Stimulated activated CD8-positive, alpha-beta memory T cell treated with anti-CD3 and anti-CD28 coated beads, Interleukin-2, amount 100 ng/mL, for 1 hour (primary cell): Measurements from ENCODE around the gene CBX4.

ENCODE experiments used
- DNase-seq, 2 donors: peaks; one replicate each; pipeline ENCODE4 v3.0.0-alpha.2; 2020; ENCODE audit warnings: low read depth in 2 of 2

Gene CBX4

DNA sequence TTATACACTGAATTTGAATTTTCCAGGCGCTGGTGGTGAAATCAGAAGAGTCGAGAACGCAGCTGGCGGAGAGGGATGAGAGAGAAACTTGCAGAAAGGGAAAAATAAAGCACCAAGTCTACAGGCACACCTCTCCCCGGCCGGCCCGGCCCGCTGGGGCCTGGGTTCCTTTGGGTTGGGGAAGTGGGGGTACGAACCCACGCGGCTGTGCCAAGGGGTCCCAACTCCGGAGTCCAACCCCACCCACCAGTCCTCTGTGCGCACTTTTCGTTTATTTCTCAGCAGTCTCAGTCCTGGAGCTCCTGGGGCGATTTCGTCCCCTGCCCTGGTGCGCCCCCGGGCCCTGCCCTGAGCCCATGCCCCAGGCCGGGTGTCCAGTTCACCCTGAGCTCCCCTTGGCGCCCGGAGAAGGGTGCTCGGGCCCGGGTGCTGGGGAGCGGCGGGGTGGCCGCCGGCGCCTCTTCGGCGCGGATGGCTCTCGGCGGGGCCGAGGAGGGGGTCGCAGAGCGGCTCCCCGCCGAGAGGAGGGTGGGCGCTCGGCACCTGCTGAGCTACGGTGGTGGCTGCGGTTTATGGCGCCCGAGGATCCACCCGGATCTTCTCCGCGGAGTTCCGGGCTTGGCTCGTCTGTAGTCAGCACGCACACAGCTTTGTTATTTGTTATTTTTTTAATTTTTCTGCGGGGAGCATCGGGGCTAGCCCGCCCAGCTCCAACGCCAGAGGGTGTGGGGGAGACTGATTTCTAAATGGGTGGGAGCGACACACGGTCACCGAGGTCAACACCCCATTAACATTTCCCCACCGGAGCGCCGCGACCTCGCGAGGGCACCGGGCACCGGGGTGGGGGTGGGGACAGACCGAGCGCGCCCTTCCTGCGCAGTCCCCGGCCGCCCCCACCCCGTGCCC, 26.6 kb downstream of the CBX4 start:
- no peak for DNase-seq

DNA sequence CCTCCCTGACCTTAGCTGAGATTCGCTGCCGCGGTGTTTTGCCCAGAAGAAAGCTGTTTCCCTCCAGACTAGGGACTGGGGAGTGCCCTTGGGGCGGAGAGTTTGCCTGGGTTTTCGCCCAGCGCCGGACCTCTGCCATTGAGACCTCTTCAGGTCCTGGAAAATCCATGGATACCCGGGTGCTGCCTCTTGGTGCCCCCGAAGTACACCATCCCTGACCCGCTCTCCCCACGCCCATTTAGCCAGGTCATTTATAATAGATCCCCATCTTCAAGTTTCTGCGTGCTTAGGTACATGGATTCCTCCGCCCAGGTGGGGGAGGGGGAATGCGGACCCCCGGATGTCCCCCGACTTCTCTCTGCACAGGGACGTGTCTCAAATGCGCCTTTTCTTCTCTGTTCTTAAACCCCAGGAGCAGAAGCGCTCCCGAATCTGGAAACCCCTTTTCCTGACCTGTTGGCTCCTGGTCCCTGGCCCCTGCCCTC, 27.3 kb downstream of the CBX4 start:
- DNase-seq: no peak

DNA sequence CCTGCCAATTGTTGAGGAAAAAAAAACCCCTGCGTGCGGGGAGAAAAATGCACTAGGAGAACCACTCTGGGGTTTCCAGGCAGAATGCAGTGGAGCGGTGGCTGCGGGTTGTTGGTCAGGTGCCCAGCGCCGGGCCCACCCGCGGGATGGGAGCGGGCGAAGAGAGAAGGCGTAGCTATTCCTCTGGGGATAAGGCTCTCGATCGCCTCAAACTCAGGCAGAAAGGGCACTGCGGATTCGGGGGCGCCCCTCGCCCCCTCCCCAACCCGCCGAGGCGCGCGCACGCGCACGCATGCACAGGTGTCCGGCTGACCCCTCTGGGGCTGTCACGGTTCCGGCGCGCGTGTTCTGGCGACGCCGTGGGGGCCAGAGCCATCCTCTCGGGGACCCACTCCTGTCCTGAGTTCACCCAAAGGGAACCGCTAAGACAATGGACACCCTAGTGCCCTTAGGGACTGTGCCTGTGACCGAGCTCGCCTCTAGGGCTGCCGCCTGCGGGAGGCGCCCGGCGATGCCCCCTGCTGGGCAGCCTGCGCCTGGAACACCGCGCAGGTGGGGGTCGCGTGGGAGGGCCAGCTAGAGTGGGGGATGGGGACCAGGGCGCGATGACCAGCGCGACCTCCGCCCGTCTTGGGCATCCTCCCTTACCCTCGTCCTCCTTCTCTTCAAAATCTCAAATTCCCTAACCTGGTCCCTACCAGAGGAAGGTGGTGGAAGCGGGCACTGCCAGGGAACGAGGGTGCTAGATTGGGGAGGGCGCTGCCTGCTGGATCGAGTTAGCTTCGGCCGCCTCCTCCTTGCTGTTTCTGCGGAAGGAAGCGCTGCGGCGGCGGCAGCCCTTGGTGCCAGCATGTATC, 28.0 kb downstream of the CBX4 start:
- DNase-seq: no peak

DNA sequence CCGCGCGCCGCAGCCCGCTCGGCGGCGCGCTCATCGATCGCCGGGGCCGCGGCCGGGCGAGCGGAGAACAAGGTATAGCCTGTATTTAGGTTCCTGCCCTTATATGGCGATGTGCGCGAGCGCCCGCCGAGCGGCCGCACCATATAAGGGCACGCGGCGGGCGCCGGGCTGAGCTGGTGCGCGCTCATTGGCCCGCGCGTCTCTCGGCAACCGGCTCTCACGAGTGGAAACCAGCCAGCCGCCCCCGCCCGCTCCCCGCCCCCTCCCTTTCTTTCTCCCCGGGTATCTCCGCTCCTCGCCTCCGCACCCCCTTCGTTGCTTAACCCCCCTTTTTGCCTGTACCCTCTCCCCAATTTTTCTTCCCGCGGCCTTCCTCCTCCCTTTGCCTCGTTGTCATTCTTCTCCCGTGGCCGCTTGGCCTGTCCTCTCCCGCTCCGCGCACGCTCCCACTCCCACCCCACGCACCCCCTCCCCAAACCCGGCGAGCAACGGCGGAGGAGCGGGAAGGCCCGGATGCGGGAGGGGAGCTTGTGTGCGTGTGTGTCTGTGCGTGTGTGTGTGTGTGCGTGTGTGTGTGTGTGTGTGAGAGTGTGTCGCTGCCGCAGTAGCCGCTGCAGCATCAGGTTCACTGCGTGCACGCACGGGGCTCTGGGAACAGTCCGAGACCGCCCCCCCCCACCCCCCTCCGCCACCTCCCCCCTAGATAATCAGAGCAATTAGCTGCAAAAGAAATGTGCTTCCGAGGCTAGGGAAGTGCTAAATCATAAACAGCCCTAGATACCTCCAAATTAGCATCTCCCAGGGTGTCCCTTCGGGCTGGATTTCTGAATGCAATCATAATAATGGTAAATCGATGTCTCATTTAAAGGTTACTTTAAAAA, 28.9 kb downstream of the CBX4 start:
- DNase-seq: peak; percentile 48 to 70

GRCh38 chr17:79809530-79810129, 29.6 kb downstream of the CBX4 start:
- no peak for DNase-seq

GRCh38 chr17:79808763-79809529, 30.3 kb downstream of the CBX4 start:
- DNase-seq: no peak

- DNase-seq: no peak
These were observed 32.1 kb downstream of the CBX4 start for GRCh38 chr17:79806863-79807720.

DNA sequence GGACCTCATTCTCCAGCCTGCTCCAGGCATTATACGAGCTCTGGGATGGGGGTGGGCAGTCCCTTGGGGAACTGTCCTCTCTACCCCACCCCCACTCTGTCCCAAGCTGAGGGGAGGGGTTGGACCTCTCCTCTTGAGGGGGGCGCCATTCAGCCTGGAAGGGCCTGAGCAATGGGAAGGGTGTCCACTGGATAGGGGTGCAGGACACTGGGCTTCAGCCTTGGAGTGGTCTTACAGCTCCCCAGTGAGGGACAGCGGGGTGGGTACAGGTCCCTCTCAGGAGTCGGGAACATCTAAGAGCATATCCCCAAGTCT, 32.8 kb downstream of the CBX4 start:
- DNase-seq: no peak

GRCh38 chr17:79804856-79805696, 34.2 kb downstream of the CBX4 start:
- no peak for DNase-seq

DNA sequence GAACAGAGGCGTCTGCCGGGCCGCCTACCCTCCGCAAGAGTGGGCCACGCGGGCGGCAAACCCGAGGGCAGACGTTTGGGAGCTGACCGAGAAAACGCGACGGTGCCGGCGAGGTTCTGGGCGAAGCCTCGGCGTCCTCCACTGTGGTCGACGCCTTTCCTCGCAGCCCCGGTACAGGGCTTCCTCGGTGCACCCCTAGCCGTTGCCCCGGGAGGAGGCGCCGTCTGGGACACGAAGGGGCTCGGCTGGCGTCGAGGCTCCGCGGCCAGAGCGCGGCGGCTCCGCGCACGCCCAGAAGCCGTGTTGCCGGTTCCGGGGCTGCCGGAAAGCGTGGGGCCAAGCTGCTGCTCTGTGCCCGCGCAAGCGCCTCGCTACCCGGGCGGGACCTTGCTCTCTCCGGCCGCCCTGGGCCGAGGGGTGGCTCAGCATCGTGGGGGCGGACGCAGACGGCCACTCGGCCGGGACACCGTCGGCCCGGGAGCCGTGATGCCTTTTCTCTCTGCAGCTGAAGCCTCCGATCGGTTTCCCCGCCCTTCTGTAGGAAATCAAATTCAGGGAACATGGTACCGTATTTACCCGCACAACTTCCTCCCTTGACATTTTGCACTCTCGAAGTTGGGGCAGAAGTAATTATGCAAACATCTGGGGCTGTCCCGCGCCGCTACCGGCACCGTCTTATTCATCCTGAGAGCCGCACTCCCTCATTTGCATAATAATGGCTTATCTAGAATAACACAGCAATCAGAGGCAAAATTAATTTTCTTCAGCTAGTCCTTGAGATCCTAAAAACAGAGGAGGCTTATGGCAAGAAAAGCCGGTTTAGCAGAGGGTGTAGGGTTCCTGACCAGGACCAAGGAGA, 35.0 kb downstream of the CBX4 start:
- DNase-seq: no peak

DNA sequence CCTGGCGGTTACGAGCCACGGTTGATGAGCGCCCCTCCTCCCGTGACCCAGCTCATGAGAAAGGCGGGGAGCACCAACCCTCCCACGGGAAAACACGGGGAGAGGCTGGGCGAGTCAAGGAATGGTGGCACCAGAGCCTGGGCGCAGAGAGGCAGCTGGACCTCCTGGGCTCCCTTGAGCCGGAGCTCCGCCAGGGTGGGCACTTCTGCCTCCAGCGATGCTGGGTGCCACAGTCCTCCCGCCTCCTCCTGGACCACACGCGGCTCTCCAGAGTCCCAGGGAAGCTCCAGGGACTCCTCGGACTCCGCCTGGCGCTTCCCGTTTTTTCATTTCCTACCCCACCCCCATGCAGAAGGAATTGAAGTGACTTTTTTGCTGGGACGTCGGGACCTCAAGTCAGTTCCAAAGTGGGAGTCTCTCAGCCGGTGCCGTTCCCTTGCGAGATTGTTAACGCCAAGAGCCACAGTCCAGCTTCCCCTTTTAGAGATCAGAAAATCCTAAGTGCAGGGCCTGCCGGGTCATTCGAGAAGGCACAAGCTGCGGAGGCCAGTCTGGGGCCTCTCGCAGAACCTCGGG, 35.7 kb downstream of the CBX4 start:
- DNase-seq: no peak

DNA sequence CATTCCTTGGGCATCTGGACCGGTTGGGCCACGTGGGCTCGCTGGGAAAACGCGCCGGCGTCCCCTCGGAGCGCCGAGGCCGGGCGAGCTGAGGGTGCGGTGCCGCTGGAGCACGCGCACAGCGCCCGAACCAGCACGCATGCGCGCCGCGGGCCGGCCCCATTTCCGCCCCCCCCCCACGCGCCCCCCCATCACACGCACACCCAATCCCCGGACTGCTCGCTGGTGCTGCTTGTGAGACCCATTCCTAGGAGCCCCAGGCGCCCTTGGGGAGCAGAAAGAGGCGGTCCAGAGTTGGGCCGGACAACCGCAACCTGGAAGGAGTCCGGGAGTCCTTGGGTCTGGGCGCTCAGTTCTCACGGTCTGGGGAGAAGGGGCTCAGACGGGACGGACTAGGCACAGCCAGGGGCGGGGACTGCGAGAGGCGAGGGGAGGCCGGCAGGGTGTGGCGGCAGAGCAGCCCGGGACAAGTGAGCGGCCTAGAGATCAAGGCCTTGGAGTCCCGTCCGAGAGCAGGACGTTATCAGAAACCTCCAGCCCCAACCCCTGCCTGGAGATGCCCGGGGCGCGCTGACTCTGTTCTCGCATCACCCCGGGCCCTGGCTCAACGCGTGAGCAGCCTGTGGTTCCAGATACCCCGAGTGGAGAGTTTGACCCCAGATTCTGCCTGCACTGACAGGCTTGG, 36.4 kb downstream of the CBX4 start:
- no peak for DNase-seq

- no peak for DNase-seq
These were observed 37.1 kb downstream of the CBX4 start for GRCh38 chr17:79802039-79802735.

DNA sequence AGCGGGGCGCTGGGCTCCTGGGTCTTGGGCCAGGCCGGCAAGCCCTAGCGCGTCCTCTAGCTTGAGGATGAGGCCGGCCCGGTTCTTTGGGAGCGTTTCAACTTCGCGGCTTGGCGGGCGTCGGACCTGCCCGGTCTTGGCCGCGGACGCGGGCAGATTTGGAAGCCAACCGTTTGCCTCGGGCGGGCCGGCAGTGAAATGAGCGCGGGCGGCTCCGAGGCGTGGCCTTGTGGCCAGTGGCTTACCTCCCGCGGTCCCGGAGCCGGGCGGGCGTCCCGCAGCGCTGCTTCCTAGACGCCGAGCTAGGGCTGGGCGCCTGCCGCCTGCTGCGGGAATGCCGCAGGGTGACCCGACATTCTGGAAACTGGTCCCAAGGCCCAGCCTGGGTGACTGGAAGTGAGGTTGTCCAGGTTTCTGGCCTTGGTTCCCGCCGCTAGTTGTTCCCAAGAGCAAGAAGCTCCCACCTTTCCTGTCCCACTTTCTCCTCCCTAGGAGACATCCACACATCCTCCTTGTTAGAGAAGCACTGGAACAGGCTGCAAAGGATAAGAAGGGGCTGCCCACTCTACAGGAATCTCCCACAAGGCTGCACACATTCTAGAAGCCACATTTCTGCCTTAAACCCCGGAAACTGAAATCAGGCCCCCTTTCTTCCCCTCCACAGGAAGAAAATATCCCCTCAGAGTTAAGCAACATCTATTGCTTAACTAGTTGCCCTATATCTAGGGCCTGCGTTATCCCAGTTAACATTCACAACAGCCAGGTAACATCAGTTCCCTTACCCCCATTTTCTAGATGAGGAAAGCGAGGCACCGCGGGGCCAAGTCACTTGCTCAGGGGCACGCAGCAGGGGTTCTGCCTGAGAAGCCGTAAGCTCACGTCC, 37.8 kb downstream of the CBX4 start:
- no peak for DNase-seq
